ENCODE measurements around the gene NFIA.

The NFIA gene

GRCh38 chr1:61208172-61208571 is 125.8 kb downstream of the NFIA start:
- DNase-seq (ENCODE audit: extremely low read depth in 1 of 2, low read depth in 1 of 2) = no peak

GRCh38 chr1:61208831-61209230 is 126.5 kb downstream of the NFIA start:
- DNase-seq (ENCODE audit: extremely low read depth in 1 of 2, low read depth in 1 of 2) = no peak

- DNase-seq (ENCODE audit: extremely low read depth in 1 of 2, low read depth in 1 of 2) = no peak
These were observed 128.2 kb downstream of the NFIA start for GRCh38 chr1:61210435-61211154.

- no peak for DNase-seq (ENCODE audit: extremely low read depth in 1 of 2, low read depth in 1 of 2)
These were observed 131.1 kb downstream of the NFIA start for GRCh38 chr1:61213245-61214011.

- DNase-seq (ENCODE audit: extremely low read depth in 1 of 2, low read depth in 1 of 2) = no peak
These were observed 132.8 kb downstream of the NFIA start for GRCh38 chr1:61215119-61215518.

- no peak for DNase-seq (ENCODE audit: extremely low read depth in 1 of 2, low read depth in 1 of 2)
These were observed 133.4 kb downstream of the NFIA start for GRCh38 chr1:61215676-61216289.

- DNase-seq (ENCODE audit: extremely low read depth in 1 of 2, low read depth in 1 of 2) = no peak
These were observed 138.2 kb downstream of the NFIA start for GRCh38 chr1:61220536-61220935.

- no peak for DNase-seq (ENCODE audit: extremely low read depth in 1 of 2, low read depth in 1 of 2)
These were observed 139.3 kb downstream of the NFIA start for GRCh38 chr1:61221642-61222041.

GRCh38 chr1:61222240-61222639 is 139.9 kb downstream of the NFIA start:
- no peak for DNase-seq (ENCODE audit: extremely low read depth in 1 of 2, low read depth in 1 of 2)

GRCh38 chr1:61223140-61223539 is 140.8 kb downstream of the NFIA start:
- no peak for DNase-seq (ENCODE audit: extremely low read depth in 1 of 2, low read depth in 1 of 2)

GRCh38 chr1:61224609-61225008 is 142.2 kb downstream of the NFIA start:
- DNase-seq (ENCODE audit: extremely low read depth in 1 of 2, low read depth in 1 of 2) = no peak

- DNase-seq (ENCODE audit: extremely low read depth in 1 of 2, low read depth in 1 of 2) = no peak
These were observed 143.1 kb downstream of the NFIA start for GRCh38 chr1:61225478-61225877.

- no peak for DNase-seq (ENCODE audit: extremely low read depth in 1 of 2, low read depth in 1 of 2)
These were observed 144.6 kb downstream of the NFIA start for GRCh38 chr1:61226791-61227567.

GRCh38 chr1:61227857-61228550 is 145.6 kb downstream of the NFIA start:
- DNase-seq (ENCODE audit: extremely low read depth in 1 of 2, low read depth in 1 of 2) = no peak

- DNase-seq (ENCODE audit: extremely low read depth in 1 of 2, low read depth in 1 of 2) = no peak
These were observed 148.2 kb downstream of the NFIA start for GRCh38 chr1:61230523-61230922.

GRCh38 chr1:61231795-61232194 is 149.4 kb downstream of the NFIA start:
- no peak for DNase-seq (ENCODE audit: extremely low read depth in 1 of 2, low read depth in 1 of 2)

- no peak for DNase-seq (ENCODE audit: extremely low read depth in 1 of 2, low read depth in 1 of 2)
These were observed 150.8 kb downstream of the NFIA start for GRCh38 chr1:61233121-61233660.

GRCh38 chr1:61234587-61234919 is 152.2 kb downstream of the NFIA start:
- no peak for DNase-seq (ENCODE audit: extremely low read depth in 1 of 2, low read depth in 1 of 2)

GRCh38 chr1:61237147-61237546 is 154.8 kb downstream of the NFIA start:
- DNase-seq (ENCODE audit: extremely low read depth in 1 of 2, low read depth in 1 of 2) = no peak

- no peak for DNase-seq (ENCODE audit: extremely low read depth in 1 of 2, low read depth in 1 of 2)
These were observed 155.4 kb downstream of the NFIA start for GRCh38 chr1:61237659-61238358.
